Measurements from ENCODE around the gene ELMO1.

DNA sequence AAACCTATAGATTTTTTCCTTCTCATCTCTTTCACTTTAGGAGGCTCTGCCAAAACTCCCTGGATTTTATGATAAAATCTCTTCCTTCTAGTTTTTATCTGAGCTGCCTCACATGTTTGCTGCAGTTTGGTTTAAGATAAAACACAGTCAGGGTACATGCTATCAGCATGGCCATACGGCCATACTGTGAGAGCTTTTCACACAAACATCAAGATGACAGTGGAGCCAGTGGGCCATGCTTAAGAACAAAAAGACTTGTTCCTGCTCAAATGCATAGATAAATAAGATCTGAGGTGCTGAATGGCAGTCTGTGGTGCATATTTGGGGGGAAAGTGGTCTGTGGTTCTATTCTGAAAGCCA lies 91.0 kb downstream of the ELMO1 start:
- TF ChIP-seq, protein P1, sequence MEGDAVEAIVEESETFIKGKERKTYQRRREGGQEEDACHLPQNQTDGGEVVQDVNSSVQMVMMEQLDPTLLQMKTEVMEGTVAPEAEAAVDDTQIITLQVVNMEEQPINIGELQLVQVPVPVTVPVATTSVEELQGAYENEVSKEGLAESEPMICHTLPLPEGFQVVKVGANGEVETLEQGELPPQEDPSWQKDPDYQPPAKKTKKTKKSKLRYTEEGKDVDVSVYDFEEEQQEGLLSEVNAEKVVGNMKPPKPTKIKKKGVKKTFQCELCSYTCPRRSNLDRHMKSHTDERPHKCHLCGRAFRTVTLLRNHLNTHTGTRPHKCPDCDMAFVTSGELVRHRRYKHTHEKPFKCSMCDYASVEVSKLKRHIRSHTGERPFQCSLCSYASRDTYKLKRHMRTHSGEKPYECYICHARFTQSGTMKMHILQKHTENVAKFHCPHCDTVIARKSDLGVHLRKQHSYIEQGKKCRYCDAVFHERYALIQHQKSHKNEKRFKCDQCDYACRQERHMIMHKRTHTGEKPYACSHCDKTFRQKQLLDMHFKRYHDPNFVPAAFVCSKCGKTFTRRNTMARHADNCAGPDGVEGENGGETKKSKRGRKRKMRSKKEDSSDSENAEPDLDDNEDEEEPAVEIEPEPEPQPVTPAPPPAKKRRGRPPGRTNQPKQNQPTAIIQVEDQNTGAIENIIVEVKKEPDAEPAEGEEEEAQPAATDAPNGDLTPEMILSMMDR (IDR thresholded peaks at IDR 0.05 in 2 of 3, conservative IDR thresholded peaks at IDR 0.05 in 1 of 3; ENCODE audit: borderline replicate concordance in 1 of 3, insufficient read depth in 1 of 3, low read depth in 2 of 3, low read length in 2 of 3), result no peak
- TF ChIP-seq RAD21 (IDR thresholded peaks at IDR 0.05; ENCODE audit: low read depth), result no peak
- TF ChIP-seq, protein P2, sequence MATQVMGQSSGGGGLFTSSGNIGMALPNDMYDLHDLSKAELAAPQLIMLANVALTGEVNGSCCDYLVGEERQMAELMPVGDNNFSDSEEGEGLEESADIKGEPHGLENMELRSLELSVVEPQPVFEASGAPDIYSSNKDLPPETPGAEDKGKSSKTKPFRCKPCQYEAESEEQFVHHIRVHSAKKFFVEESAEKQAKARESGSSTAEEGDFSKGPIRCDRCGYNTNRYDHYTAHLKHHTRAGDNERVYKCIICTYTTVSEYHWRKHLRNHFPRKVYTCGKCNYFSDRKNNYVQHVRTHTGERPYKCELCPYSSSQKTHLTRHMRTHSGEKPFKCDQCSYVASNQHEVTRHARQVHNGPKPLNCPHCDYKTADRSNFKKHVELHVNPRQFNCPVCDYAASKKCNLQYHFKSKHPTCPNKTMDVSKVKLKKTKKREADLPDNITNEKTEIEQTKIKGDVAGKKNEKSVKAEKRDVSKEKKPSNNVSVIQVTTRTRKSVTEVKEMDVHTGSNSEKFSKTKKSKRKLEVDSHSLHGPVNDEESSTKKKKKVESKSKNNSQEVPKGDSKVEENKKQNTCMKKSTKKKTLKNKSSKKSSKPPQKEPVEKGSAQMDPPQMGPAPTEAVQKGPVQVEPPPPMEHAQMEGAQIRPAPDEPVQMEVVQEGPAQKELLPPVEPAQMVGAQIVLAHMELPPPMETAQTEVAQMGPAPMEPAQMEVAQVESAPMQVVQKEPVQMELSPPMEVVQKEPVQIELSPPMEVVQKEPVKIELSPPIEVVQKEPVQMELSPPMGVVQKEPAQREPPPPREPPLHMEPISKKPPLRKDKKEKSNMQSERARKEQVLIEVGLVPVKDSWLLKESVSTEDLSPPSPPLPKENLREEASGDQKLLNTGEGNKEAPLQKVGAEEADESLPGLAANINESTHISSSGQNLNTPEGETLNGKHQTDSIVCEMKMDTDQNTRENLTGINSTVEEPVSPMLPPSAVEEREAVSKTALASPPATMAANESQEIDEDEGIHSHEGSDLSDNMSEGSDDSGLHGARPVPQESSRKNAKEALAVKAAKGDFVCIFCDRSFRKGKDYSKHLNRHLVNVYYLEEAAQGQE (IDR thresholded peaks at IDR 0.05; ENCODE audit: low read depth), result no peak
- TF ChIP-seq SP1 (IDR thresholded peaks at IDR 0.05; ENCODE audit: low read depth), result no peak
